ENCODE data around the gene WFDC1. TPM values are rescaled to one million over a fixed set of nuclear protein-coding genes. Genes with fewer than 3 reads are reported as not detected.
"Not testable (repeated sequence)": the region's sequence is repeated elsewhere in the genome, so short reads cannot be mapped to it uniquely, and the experiment has no call there.

The WFDC1 gene
- total and polyA plus RNA-seq, 4 donors: 1.0 to 5.2 (median 2.9) TPM

DNA sequence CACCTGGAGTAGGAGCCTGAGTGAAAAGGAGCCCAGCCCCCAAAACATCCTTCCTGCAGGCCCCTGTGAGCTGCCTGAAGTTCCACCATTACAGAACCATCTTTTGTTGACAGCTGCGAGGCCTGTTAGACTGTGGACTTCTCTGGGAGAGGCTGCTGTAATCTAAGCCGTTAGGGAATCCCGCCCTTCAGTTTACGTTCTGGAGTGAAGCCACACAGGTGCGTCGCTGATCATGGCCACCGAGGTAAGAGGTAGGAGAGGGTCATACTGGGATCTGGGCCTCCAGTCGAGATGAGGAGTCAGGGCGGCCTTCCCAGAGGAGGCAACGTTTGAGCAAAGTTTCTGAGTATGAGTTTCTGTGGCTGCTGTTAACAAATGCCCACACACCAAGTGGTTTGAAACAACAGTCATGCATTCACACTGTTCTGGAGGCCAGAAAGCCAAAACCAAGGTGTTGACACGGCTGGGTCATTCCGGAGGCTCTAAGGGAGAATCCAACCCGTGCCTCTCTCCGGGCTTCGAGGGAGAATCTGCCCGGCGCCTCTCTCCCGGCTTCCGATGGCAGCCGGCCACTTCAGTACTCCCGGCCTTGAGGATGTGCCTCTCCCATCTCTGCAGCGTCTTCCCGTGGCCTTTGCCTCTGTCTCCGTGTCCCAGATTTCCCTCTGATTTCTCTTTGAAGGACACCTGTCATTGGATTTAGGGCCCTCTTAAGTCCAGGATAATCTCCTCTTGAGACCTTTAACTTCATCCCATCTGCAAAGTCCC is 47.0 kb downstream of the WFDC1 start:
- 82% methylated on average over 24 of the region's 24 CpGs for WGBS
- no peak for DNase-seq (ENCODE audit: low spot score)
- H3K27me3 ChIP-seq (ENCODE audit: control insufficient read depth in 4 of 4, insufficient read depth in 4 of 4, low read length in 3 of 4): no peaks in the 10 kb centered on the region
- TF ChIP-seq GABPA (IDR thresholded peaks at IDR 0.05 in 1 of 2, conservative IDR thresholded peaks at IDR 0.05 in 1 of 2) (no peak), TAF1 (conservative IDR thresholded peaks at IDR 0.05) (no peak), EGR1 (IDR thresholded peaks at IDR 0.05; ENCODE audit: low read depth in 2 of 2) (no peak), FOXA1 (IDR thresholded peaks at IDR 0.05) (no peak), SP1 (IDR thresholded peaks at IDR 0.05) (no peak), JUND (IDR thresholded peaks at IDR 0.05) (no peak), RAD21 (IDR thresholded peaks at IDR 0.05) (no peak), FOXA2 (IDR thresholded peaks at IDR 0.05) (no peak), HNF4G (IDR thresholded peaks at IDR 0.05) (no peak), RXRA (IDR thresholded peaks at IDR 0.05) (no peak), YY1 (IDR thresholded peaks at IDR 0.05) (no peak), NR2F2 (IDR thresholded peaks at IDR 0.05) (no peak), HNF4A (conservative IDR thresholded peaks at IDR 0.05) (no peak)
- TF ChIP-seq, protein P1, sequence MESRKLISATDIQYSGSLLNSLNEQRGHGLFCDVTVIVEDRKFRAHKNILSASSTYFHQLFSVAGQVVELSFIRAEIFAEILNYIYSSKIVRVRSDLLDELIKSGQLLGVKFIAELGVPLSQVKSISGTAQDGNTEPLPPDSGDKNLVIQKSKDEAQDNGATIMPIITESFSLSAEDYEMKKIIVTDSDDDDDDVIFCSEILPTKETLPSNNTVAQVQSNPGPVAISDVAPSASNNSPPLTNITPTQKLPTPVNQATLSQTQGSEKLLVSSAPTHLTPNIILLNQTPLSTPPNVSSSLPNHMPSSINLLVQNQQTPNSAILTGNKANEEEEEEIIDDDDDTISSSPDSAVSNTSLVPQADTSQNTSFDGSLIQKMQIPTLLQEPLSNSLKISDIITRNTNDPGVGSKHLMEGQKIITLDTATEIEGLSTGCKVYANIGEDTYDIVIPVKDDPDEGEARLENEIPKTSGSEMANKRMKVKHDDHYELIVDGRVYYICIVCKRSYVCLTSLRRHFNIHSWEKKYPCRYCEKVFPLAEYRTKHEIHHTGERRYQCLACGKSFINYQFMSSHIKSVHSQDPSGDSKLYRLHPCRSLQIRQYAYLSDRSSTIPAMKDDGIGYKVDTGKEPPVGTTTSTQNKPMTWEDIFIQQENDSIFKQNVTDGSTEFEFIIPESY (IDR thresholded peaks at IDR 0.05): no peak
- TF ChIP-seq, protein P2, sequence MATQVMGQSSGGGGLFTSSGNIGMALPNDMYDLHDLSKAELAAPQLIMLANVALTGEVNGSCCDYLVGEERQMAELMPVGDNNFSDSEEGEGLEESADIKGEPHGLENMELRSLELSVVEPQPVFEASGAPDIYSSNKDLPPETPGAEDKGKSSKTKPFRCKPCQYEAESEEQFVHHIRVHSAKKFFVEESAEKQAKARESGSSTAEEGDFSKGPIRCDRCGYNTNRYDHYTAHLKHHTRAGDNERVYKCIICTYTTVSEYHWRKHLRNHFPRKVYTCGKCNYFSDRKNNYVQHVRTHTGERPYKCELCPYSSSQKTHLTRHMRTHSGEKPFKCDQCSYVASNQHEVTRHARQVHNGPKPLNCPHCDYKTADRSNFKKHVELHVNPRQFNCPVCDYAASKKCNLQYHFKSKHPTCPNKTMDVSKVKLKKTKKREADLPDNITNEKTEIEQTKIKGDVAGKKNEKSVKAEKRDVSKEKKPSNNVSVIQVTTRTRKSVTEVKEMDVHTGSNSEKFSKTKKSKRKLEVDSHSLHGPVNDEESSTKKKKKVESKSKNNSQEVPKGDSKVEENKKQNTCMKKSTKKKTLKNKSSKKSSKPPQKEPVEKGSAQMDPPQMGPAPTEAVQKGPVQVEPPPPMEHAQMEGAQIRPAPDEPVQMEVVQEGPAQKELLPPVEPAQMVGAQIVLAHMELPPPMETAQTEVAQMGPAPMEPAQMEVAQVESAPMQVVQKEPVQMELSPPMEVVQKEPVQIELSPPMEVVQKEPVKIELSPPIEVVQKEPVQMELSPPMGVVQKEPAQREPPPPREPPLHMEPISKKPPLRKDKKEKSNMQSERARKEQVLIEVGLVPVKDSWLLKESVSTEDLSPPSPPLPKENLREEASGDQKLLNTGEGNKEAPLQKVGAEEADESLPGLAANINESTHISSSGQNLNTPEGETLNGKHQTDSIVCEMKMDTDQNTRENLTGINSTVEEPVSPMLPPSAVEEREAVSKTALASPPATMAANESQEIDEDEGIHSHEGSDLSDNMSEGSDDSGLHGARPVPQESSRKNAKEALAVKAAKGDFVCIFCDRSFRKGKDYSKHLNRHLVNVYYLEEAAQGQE (IDR thresholded peaks at IDR 0.05): no peak
- TF ChIP-seq, protein P3, sequence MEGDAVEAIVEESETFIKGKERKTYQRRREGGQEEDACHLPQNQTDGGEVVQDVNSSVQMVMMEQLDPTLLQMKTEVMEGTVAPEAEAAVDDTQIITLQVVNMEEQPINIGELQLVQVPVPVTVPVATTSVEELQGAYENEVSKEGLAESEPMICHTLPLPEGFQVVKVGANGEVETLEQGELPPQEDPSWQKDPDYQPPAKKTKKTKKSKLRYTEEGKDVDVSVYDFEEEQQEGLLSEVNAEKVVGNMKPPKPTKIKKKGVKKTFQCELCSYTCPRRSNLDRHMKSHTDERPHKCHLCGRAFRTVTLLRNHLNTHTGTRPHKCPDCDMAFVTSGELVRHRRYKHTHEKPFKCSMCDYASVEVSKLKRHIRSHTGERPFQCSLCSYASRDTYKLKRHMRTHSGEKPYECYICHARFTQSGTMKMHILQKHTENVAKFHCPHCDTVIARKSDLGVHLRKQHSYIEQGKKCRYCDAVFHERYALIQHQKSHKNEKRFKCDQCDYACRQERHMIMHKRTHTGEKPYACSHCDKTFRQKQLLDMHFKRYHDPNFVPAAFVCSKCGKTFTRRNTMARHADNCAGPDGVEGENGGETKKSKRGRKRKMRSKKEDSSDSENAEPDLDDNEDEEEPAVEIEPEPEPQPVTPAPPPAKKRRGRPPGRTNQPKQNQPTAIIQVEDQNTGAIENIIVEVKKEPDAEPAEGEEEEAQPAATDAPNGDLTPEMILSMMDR (IDR thresholded peaks at IDR 0.05; ENCODE audit: low read depth, low read length, missing input control): no peak
- TF ChIP-seq, protein P4, sequence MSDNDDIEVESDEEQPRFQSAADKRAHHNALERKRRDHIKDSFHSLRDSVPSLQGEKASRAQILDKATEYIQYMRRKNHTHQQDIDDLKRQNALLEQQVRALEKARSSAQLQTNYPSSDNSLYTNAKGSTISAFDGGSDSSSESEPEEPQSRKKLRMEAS (IDR thresholded peaks at IDR 0.05): no peak
- H3K4me3 ChIP-seq (ENCODE audit: low read depth in 1 of 3, low read length in 3 of 3): no peak overlapping the region
- H3K9ac ChIP-seq (ENCODE audit: low read depth in 1 of 2, low read length in 2 of 2): no peak overlapping the region
- no peak overlapping the region for H3K27ac ChIP-seq (ENCODE audit: low read depth in 1 of 2, low read length in 2 of 2)
- H3K9me3 ChIP-seq (ENCODE audit: control insufficient read depth in 4 of 4, low read length in 3 of 4): no peaks in the 10 kb centered on the region
- H3K4me1 ChIP-seq (ENCODE audit: control insufficient read depth in 4 of 4, insufficient read depth in 4 of 4, low read length in 3 of 4): no peaks in the 10 kb centered on the region
- no peaks in the 10 kb centered on the region for H3K36me3 ChIP-seq (ENCODE audit: control insufficient read depth in 4 of 4, insufficient read depth in 3 of 4, low read depth in 1 of 4, low read length in 3 of 4)

DNA sequence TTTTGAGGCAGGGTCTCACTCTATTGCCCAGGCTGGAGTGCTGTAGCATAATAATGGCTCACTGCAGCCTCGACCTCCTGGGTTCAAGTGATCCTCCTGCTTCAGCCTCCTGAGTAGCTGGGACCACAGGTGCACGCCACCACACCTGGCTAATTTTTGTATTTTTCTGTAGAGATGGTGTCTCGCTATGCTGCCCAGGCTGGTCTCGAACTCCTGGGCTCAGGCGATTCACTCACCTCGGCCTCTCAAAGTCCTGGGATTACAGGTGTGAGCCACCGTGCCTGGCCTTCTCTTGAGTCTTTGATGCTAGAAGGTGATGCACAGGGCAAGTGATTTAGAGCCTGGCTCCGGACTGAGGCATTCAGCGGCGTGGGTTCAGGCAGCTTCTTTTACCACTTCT is 49.1 kb downstream of the WFDC1 start:
- H3K27ac ChIP-seq (ENCODE audit: low read depth in 1 of 2, low read length in 2 of 2); H3K4me1 ChIP-seq (ENCODE audit: control insufficient read depth in 4 of 4, insufficient read depth in 4 of 4, low read length in 3 of 4); H3K36me3 ChIP-seq (ENCODE audit: control insufficient read depth in 4 of 4, insufficient read depth in 3 of 4, low read depth in 1 of 4, low read length in 3 of 4); H3K9me3 ChIP-seq (ENCODE audit: control insufficient read depth in 4 of 4, low read length in 3 of 4); H3K27me3 ChIP-seq (ENCODE audit: control insufficient read depth in 4 of 4, insufficient read depth in 4 of 4, low read length in 3 of 4); H3K9ac ChIP-seq (ENCODE audit: low read depth in 1 of 2, low read length in 2 of 2); DNase-seq (ENCODE audit: low spot score); H3K4me3 ChIP-seq (ENCODE audit: low read depth in 1 of 3, low read length in 3 of 3): not testable (repeated sequence)
- WGBS: 93% methylated on average over 10 of the region's 10 CpGs

All from liver (tissue), 9 donors.